Hematopoietic multipotent progenitor cell treated with erythropoietin and hydrocortisone succinate and interleukin-3 and kit ligand, for 15 days (in vitro differentiated cells): ENCODE data around the gene FANK1.
"Not testable (repeated sequence)": the region's sequence is repeated elsewhere in the genome, so short reads cannot be mapped to it uniquely, and the experiment has no call there.

Experiments used
- DNase-seq: peaks from one replicate; pipeline ENCODE4 v3.0.0-alpha.2; 2015; ENCODE audit warnings: low spot score

The FANK1 gene

GRCh38 chr10:126027692-126028091 lies 131.3 kb downstream of the FANK1 start:
- no peak for DNase-seq

GRCh38 chr10:126029999-126030398 lies 133.6 kb downstream of the FANK1 start:
- no peak for DNase-seq

GRCh38 chr10:126034586-126034985 lies 138.2 kb downstream of the FANK1 start:
- no peak for DNase-seq

DNA sequence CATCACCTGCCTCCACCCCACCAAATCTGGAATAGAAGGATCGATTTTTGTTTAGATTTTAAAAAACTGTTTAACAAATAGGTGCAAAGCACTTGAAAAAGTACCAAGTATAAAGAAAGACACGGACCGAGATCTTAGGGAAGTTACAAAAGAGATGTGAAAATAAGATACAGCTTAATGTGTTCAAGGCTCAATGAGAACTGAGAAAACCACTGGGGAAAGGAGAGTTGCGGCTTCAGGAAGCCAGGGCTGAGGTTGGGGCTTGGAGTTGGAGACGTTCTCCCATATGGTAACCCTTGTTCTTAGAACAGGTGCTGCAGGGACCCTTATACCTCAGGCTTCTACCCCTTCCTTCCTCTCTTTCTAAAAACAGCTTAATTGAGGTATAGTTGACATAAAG lies 140.2 kb downstream of the FANK1 start:
- no peak for DNase-seq

DNA sequence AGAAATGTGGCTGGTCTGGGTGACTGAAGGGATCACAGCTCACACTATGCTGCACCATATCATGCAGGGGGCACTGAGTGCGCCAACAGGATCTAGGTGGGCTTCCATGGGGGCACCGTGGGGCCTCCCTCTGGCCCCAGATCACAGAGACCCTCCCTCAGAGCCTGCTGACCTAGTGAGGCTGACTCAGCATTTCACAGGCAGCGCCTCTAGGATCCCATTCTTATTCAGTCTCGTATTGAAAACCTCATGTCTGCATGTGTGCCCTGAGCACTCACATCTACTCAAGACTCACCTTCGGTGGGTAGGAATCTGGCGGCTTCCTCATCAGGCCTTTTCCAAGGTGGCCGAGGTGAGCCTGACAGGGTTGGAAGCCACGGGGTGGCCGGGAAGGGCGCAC lies 141.6 kb downstream of the FANK1 start:
- DNase-seq = no peak

- no peak for DNase-seq
Observed at GRCh38 chr10:126041117-126041516, 144.8 kb downstream of the FANK1 start.

- no peak for DNase-seq
Observed at GRCh38 chr10:126041804-126042231, 145.5 kb downstream of the FANK1 start.

DNA sequence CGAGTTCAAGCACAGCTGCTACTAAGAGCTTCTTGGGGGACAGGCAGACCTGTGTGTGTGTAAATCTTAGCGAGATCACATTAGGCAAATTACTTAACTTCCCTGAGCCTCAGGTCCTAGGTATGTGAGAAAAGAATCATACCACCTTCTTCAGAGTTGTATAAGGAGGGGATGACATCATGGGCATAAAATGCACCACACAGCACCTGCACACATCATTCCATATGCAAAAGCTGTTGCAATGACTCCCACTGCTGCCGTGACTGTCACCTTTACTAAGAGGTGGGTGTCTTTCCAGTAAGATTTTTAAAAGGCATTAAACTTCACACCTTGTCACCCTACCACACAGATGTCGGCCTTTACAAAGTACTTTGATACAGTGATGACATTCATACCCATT lies 146.0 kb downstream of the FANK1 start:
- DNase-seq = no peak

- no peak for DNase-seq
Observed at GRCh38 chr10:126042906-126043305, 146.5 kb downstream of the FANK1 start.

DNA sequence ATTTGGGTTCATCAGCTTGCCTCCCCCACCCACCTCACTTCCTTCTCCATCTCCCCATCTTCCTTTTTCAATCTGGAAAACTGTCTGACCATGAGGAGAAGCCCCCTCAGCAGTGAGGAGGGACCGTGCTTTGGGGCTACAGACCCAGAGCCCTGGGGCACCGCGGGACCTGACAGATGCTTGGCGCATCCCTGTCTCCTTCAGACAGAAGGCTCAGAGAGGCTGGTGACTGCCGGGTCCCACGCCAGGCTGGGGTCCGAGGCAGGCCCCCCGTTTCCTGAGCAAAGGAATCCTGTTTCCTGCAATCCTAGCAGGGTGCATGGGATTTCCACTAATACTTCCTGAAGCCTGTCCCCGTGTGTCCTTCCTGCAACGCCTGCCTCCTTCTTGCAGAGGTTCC lies 147.0 kb downstream of the FANK1 start:
- DNase-seq = no peak

GRCh38 chr10:126045861-126046260 lies 149.5 kb downstream of the FANK1 start:
- no peak for DNase-seq

DNA sequence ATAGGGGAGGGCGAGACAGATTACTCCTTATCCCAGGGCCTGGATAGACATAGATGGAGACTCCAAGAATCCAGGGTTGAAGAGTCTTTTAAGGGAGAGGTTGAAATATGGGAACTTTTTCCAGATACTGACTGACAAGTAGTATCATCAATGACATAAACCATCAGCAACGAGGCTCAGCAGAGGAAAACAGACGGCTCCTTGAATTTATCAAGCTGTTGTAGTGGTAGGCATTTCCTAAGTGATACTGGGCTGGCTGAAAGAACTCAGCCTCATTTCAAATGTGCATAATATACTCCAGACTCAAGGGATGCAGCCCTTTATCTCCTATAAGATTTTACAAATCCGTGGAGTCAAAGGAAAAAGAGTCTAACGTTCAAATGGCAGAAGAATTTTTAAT lies 150.5 kb downstream of the FANK1 start:
- DNase-seq = no peak

DNA sequence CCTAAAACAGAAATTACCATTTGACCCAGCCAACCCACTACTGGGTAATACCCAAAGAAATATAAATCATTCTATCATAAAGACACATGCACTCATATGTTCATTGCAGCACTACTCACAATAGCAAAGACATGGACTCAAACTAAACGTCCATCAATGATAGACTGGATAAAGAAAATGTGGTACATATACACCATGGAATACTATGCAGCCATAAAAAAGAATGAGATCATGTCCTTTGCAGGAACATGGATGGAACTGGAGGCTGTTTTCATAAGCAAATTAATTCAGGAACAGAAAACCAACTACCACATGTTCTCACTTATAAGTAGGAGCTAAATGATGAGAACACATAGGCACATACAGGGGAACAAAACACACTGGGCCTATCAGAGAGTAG lies 151.4 kb downstream of the FANK1 start:
- DNase-seq = not testable (repeated sequence)

DNA sequence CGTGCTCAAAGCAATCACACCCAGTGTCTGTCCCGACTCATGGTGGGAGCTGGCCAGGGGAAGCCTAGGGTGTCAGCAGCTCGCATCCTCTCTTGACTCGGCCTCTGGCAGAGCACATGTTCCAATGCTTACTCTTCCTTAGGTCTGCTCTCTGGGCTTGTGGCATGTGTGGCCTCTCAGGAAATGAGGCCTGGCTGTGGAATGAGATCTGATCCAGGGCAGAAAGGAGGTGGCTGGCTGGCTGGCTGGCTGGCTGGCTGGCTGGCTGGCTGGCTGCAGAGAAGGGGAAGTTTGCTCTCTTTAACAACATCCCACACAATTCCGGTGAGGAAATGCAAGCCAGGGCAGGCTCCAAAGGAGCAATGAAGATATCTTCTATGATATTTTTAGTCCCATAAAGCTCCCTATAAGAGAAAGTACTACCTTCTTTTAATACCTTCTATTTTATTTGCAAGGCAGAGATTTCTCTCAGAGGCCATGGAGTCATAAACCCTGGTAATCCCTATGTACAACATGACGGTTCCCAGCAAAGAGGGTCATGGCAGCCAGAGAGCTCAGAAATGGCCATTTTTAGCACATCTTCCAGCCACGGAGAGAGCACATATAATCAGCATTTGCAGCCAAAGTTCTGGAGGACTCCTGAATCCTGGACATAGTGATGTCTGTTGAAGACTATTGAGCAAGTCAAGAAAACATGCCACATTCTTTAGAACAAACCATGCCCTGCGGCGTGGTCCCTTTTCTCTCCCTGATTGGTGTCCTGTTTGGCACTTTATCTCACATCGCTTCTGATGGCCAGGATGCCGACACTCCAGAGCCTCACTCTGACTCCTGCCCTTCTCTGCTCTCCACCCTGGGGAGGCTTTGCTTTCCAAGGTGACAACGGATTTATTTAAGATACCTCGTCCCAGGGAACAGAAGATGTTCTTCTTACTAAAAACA lies 153.7 kb downstream of the FANK1 start:
- DNase-seq = no peak

- DNase-seq = no peak
Observed at GRCh38 chr10:126052171-126052570, 155.8 kb downstream of the FANK1 start.

- DNase-seq = no peak
Observed at GRCh38 chr10:126054191-126054590, 157.8 kb downstream of the FANK1 start.

DNA sequence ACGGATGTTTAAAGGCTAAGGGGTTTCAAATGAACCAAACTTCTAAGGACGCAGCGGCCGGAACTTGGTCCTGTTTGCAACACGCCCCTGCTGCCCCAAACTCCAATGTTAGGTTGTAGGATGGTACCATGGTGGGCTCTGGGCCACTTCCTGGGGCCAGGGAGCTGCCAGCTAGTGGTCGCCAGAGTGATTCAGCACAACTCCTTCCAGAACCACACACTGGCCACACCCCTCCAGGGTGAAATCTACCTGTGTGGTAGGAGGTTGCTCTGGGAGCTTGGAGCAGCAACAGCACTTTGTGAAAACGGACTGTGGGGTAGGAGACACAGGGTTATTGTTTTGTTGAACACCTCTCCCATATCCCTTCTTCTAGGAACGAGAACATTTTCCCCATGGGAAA lies 161.1 kb downstream of the FANK1 start:
- no peak for DNase-seq

DNA sequence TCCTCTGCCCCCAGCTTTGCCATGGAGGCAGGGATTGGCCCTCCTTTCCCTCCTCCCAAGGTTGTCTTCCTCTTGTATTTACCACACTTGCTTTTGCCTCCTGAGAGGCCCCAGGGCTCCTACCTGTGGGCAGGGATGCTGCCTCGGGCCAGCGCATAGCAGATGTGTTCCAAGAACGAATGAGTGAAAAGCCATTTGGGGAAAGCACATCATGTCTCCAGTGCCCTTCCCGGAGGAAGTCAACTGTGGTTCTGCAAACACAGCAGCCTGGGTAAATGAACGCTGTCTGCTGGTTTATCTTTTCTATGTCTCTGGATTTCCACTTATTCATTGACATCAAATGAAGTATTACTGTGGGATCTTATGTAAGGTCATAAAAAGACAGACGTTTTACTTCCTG lies 161.7 kb downstream of the FANK1 start:
- DNase-seq = no peak

DNA sequence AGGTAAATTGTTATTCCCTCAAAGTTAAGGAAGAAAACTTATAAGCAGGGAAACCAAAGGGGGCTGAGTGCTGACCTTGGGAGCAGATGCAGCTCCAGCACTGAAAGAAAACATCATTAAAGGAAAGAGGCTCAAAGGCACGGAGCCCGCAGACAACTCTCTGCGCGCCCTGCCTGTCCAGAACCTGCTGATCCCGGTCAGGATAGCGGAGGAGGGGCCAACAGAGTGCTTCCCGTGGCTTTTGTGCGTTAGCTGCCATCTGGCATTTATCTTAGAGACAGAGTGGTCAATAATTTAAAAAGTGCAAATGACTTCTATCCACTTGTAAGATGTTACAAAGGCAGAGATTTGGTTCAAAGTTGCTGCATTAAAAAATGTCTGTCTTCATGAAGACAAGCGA lies 162.1 kb downstream of the FANK1 start:
- DNase-seq = no peak
